K562 (cell line): ENCODE measurements around the gene DPAGT1. TPM values are rescaled to one million over a fixed set of nuclear protein-coding genes. Genes with fewer than 3 reads are reported as not detected.

Experiments used
- CEBPB ChIP-seq: fragments of 450-650 bp; IDR thresholded peaks from 2 replicates; pipeline ENCODE4 v1.6.1; 2016; ENCODE audit warnings: missing genetic modification characterization, missing compliant biosample characterization
- CREM ChIP-seq: IDR thresholded peaks from 2 replicates; pipeline ENCODE4 v1.6.1; 2014; ENCODE audit warnings: antibody characterized with exemption, low read depth
- MYC ChIP-seq, 2 experiments: fragments of 250-450 bp in 1 of 2; sonication (Bioruptor Pico) in 1 of 2; IDR thresholded peaks; 2 replicates each; pipeline versions ENCODE4 v1.5.1 to v1.6.1; 2012 to 2021; ENCODE audit warnings: low read depth in 2 of 2, borderline replicate concordance in 1 of 2, improper control_type of control experiment in 1 of 2, low read length in 1 of 2, mild to moderate bottlenecking in 1 of 2, moderate library complexity in 1 of 2
- NBN ChIP-seq: fragments of 450-650 bp; IDR thresholded peaks from 2 replicates; pipeline ENCODE4 v1.6.1; 2016; ENCODE audit warnings: low read depth, mild to moderate bottlenecking
- NFYB ChIP-seq: IDR thresholded peaks from 2 replicates; pipeline ENCODE4 v1.6.1; 2011; ENCODE audit warnings: mild to moderate bottlenecking, moderate library complexity; ENCODE audit not compliant: insufficient read length; ENCODE audit errors: extremely low read depth
- NRF1 ChIP-seq, 2 experiments: fragments of 450-650 bp; IDR thresholded peaks in 1 of 2; conservative IDR thresholded peaks in 1 of 2; 2 replicates each; pipeline ENCODE4 v1.6.1; 2014; ENCODE audit warnings: mild to moderate bottlenecking in 2 of 2
- POLR2AphosphoS5 ChIP-seq: IDR thresholded peaks from 2 replicates; pipeline ENCODE4 v1.6.1; 2011; ENCODE audit warnings: mild to moderate bottlenecking, low read depth, low read length, moderate library complexity; ENCODE audit not compliant: control insufficient read depth, insufficient read depth
- RBM17 ChIP-seq: fragments of 200-400 bp; formaldehyde crosslinking; IDR thresholded peaks from 2 replicates; pipeline ENCODE4 v1.6.1; 2017; ENCODE audit warnings: low read depth, mild to moderate bottlenecking, low read length, borderline replicate concordance
- SAFB ChIP-seq: fragments of 200-400 bp; formaldehyde crosslinking; IDR thresholded peaks from 2 replicates; pipeline ENCODE4 v1.6.1; 2017; ENCODE audit warnings: low read depth, low read length, borderline replicate concordance
- SREBF1 ChIP-seq: fragments of 150-350 bp; IDR thresholded peaks from 2 replicates; pipeline ENCODE4 v1.6.1; 2014; ENCODE audit warnings: antibody characterized with exemption, low read depth, low read length, borderline replicate concordance
- ZNF24 ChIP-seq: fragments of 450-650 bp; IDR thresholded peaks from 2 replicates; pipeline ENCODE4 v1.6.1; 2016
- ZNF324 ChIP-seq: fragments of 250-450 bp; sonication (Bioruptor Pico); IDR thresholded peaks from 2 replicates; pipeline ENCODE4 v1.4.0; 2020; ENCODE audit warnings: mild to moderate bottlenecking
- polyA plus RNA-seq, 8 experiments: library from polyadenylated mRNA; depleted of rRNA in 4 of 8; stranded (reverse) in 5 of 8; unstranded in 3 of 8; fragments of >200 nt; fragmentation: Nextera tagmentation in 2 of 8; fragmentation: Illumina TruSeq in 1 of 8; extraction: Ambion mirVana in 2 of 8; extraction: Trizol in 1 of 8; gene quantifications; 2 replicates each; pipeline versions ENCODE4 v1.2.1 to v1.2.3, GENCODE V29; 2011 to 2014; ENCODE audit warnings: inconsistent platforms in 1 of 8, missing spikeins in 1 of 8
- total RNA-seq, 7 experiments: library from RNA; depleted of rRNA in 6 of 7; stranded (reverse); fragments of >200 nt in 6 of 7; fragmentation: Illumina TruSeq in 2 of 7; extraction: Trizol in 2 of 7; gene quantifications; 2 replicates each; pipeline versions ENCODE4 v1.2.1 to v1.2.3, GENCODE V29; 2011 to 2021; ENCODE audit warnings: low replicate concordance in 1 of 7
- TF ChIP-seq, protein P1 (sequence below), 2 experiments: IDR thresholded peaks; 2 replicates each; pipeline ENCODE4 v1.6.1; 2012; ENCODE audit warnings: improper control_type of control experiment in 2 of 2, low read depth in 2 of 2, low read length in 2 of 2, borderline replicate concordance in 1 of 2
- TF ChIP-seq, protein P2 (sequence below), 2 experiments: fragments of 450-650 bp in 1 of 2; sonication (generic) in 1 of 2; formaldehyde crosslinking in 1 of 2; IDR thresholded peaks in 1 of 2; conservative IDR thresholded peaks in 1 of 2; 2 replicates each; pipeline versions ENCODE4 v1.6.1 to v1.8.1; 2016 to 2023; ENCODE audit warnings: mild to moderate bottlenecking in 2 of 2, moderate library complexity in 2 of 2, inconsistent platforms in 1 of 2, missing genetic modification reagents in 1 of 2
- TF ChIP-seq, protein P3 (sequence below), 3 experiments: IDR thresholded peaks in 2 of 3; conservative IDR thresholded peaks in 1 of 3; 2 replicates each; pipeline ENCODE4 v1.5.1; 2011 to 2012; ENCODE audit warnings: low read length in 3 of 3, mild to moderate bottlenecking in 3 of 3, control low read depth in 2 of 3, improper control_type of control experiment in 1 of 3, inconsistent platforms in 1 of 3, low read depth in 1 of 3, mixed read lengths in 1 of 3, moderate library complexity in 1 of 3; ENCODE audit not compliant: insufficient read depth in 2 of 3

DPAGT1 gene
- total and polyA plus RNA-seq, 9 of the 15 experiments (the other 6 are each of a cell fraction or from before 2014, with no cell fraction given) = 29.9 to 135 (median 85.0) TPM

DNA sequence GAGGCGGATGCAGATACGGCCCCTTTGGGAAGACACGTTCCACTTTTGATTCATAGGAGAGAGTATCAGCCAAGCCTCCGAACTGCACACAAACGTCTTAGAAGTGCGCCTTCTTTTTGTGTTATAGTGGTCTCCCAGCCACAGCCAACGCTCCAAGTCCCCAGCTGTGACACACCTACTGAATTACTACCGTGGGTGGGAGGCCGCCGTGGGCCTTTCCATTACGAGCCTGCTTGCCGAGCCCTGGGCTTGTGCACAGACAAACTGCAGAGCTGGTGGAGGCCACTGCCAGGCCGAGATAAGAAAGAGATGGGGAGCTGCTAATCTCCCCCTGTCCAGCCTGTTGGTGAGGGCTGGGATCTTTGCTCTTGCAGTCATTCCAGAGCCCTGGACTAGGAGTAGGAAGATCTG is 16.2 kb downstream of the DPAGT1 start (continued):
- no peak for TF ChIP-seq ZNF324 (CRISPR knock-in tag)
- TF ChIP-seq NFYB = no peak
- TF ChIP-seq ZNF24 = 0 out of 2 replicates have a peak, but pooled peaks have one; percentile 14
- TF ChIP-seq MYC (IDR thresholded peaks at IDR 0.05; ENCODE audit: low read depth, low read length) = peak; percentile 40; the same call in 1 of the 2 replicates
- no peak for TF ChIP-seq MYC (CRISPR knock-in tag; IDR thresholded peaks at IDR 0.05; ENCODE audit: borderline replicate concordance, low read depth)
- peak; percentile 63; the same call in 1 of the 2 replicates for TF ChIP-seq CREM
- TF ChIP-seq, protein P1, sequence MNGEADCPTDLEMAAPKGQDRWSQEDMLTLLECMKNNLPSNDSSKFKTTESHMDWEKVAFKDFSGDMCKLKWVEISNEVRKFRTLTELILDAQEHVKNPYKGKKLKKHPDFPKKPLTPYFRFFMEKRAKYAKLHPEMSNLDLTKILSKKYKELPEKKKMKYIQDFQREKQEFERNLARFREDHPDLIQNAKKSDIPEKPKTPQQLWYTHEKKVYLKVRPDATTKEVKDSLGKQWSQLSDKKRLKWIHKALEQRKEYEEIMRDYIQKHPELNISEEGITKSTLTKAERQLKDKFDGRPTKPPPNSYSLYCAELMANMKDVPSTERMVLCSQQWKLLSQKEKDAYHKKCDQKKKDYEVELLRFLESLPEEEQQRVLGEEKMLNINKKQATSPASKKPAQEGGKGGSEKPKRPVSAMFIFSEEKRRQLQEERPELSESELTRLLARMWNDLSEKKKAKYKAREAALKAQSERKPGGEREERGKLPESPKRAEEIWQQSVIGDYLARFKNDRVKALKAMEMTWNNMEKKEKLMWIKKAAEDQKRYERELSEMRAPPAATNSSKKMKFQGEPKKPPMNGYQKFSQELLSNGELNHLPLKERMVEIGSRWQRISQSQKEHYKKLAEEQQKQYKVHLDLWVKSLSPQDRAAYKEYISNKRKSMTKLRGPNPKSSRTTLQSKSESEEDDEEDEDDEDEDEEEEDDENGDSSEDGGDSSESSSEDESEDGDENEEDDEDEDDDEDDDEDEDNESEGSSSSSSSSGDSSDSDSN (IDR thresholded peaks at IDR 0.05; ENCODE audit: borderline replicate concordance in 1 of 2, low read depth in 2 of 2, low read length in 2 of 2) = peak in 1 of 2 experiments; percentile 71; a peak in 1 of 4 replicates
- no peak for TF ChIP-seq RBM17
- no peak for TF ChIP-seq SAFB
- no peak for TF ChIP-seq SREBF1
- 0 out of 4 replicates have a peak, but pooled peaks of 1 of the 2 experiments have one; percentile 9 for TF ChIP-seq NRF1 (conservative IDR thresholded peaks at IDR 0.05 in 1 of 2, IDR thresholded peaks at IDR 0.05 in 1 of 2)
- peak; percentile 95 for TF ChIP-seq POLR2AphosphoS5
- TF ChIP-seq, protein P2, sequence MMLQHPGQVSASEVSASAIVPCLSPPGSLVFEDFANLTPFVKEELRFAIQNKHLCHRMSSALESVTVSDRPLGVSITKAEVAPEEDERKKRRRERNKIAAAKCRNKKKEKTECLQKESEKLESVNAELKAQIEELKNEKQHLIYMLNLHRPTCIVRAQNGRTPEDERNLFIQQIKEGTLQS (IDR thresholded peaks at IDR 0.05) = 0 out of 2 replicates have a peak, but pooled peaks have one; percentile 8
- TF ChIP-seq, protein P2 (CRISPR knock-in tag; conservative IDR thresholded peaks at IDR 0.05) = no peak
- TF ChIP-seq, protein P3, sequence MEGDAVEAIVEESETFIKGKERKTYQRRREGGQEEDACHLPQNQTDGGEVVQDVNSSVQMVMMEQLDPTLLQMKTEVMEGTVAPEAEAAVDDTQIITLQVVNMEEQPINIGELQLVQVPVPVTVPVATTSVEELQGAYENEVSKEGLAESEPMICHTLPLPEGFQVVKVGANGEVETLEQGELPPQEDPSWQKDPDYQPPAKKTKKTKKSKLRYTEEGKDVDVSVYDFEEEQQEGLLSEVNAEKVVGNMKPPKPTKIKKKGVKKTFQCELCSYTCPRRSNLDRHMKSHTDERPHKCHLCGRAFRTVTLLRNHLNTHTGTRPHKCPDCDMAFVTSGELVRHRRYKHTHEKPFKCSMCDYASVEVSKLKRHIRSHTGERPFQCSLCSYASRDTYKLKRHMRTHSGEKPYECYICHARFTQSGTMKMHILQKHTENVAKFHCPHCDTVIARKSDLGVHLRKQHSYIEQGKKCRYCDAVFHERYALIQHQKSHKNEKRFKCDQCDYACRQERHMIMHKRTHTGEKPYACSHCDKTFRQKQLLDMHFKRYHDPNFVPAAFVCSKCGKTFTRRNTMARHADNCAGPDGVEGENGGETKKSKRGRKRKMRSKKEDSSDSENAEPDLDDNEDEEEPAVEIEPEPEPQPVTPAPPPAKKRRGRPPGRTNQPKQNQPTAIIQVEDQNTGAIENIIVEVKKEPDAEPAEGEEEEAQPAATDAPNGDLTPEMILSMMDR (IDR thresholded peaks at IDR 0.05 in 2 of 3, conservative IDR thresholded peaks at IDR 0.05 in 1 of 3; ENCODE audit: insufficient read depth in 2 of 3, low read depth in 1 of 3, low read length in 3 of 3) = no peak
- no peak for TF ChIP-seq CEBPB
- TF ChIP-seq NBN = peak; percentile 60; the same call in 1 of the 2 replicates
